Measurements from ENCODE around the gene YY1.
"Not testable (repeated sequence)": the region's sequence is repeated elsewhere in the genome, so short reads cannot be mapped to it uniquely, and the experiment has no call there.

Gene YY1

GRCh38 chr14:100285021-100285912, 46.3 kb downstream of the YY1 start:
- no peak for DNase-seq

GRCh38 chr14:100285913-100286400, 47.0 kb downstream of the YY1 start:
- no peak for DNase-seq

GRCh38 chr14:100286484-100287191, 47.7 kb downstream of the YY1 start:
- no peak for DNase-seq

DNA sequence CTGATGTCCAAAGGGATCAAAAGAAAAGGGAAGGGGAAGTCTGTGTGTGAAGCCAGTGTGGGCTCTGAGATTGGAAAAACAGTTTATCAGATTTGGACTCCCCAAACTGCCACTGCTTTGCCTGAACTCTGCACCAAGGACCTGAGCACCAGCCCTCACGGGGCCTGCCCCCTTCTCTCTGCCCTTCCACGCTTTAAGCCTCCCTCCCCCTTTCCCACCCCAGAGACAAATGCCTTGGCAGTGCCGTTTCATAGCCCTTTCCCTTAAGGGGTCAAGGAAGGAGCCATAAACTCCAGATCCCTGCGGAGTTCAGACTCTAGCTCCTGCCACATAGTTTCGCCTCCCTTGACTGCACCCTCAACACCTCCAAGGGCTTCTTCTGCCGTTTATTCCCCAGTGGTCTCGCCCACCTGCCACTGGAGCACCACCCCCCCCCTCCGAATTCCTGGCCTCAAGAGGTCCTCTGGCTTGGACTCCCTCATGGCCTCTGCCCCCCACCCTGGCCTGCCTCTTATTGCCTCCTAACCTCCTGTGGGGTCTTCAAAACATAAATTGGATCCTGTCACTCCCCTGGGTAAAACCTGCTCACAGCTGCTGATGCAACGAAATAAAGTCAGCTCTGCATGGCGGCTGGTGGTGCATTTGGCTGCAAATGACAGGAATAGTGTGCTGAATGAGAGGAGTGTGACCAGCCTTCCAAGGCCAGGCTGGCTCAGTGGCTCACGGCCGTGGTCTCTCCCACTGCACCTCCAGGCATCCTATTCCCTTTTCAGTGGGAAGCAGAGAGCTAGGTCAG, 48.5 kb downstream of the YY1 start:
- no peak for DNase-seq

GRCh38 chr14:100287998-100288295, 49.0 kb downstream of the YY1 start:
- DNase-seq, result not testable (repeated sequence)

DNA sequence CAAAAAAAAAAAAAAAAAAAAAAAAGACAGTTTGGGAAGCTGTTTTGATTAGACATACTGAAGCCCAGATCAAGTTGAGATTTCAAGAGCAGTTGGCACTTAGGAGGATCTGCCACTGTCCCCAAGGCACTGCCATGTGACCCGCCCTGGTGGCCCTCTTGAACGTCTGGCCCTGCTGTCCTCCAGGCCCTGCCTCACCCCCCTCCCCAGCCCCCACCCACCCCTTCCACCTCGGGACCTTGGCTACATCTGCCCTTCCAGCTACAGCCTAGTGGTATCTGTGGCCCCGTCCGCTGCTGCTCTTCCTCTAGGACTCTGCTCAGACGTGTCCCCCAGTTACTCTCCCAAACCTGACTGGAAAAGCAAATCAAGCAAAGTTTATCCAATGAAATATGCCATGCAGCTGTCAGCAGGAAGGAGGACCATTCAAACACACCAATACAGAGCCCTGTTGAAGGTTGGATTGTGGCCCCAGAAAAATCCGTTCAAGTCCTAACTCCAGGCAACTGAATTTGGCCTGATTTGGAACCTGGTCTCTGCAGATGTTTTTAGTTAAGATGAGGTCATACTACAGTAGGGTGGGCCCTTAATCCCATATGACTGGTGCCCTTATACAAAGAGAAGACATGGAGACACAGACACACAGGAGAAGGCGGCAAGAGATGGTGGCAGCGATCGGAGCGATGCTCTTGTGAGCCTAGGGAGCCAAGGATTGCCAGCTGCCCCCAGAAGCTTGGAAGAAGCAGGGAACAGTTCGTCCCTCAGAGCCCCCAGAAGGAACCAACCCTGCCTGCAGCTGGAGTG, 49.6 kb downstream of the YY1 start:
- DNase-seq, result no peak

- no peak for DNase-seq
Observed at GRCh38 chr14:100289916-100290606, 51.1 kb downstream of the YY1 start.

DNA sequence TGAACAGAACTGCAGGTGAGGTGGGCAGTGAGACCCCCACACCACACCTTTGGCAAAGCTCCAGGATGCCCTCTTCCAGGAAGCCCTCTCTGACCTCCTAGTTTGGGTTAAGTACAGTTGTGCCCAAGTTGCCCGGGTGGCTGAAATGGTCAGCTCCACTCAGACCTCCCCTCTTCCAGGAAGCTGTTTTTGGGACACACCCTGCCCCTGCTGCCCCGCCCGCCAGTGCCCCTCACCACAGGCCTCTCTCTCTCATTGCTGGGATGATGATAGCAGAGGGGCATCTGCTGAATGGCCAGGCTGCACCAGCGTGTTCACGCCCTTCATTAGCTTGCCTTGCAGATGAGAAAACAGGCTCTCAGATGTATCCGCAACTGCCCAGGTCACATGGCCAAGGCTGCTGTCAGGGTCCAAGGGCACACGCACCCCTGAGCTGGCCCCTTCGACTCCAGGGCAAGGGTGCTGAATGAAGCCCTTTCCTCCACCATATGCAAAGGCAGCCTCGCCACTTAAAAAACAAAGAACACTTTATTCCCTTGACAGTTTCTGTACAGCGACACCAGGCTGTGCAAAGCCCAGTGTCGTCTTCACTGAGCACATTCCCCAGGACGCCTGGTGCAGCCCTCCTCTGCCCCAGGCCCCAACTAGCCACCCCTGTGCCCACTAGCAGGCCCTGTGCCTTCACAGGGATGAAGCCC, 51.8 kb downstream of the YY1 start:
- DNase-seq, result no peak

DNA sequence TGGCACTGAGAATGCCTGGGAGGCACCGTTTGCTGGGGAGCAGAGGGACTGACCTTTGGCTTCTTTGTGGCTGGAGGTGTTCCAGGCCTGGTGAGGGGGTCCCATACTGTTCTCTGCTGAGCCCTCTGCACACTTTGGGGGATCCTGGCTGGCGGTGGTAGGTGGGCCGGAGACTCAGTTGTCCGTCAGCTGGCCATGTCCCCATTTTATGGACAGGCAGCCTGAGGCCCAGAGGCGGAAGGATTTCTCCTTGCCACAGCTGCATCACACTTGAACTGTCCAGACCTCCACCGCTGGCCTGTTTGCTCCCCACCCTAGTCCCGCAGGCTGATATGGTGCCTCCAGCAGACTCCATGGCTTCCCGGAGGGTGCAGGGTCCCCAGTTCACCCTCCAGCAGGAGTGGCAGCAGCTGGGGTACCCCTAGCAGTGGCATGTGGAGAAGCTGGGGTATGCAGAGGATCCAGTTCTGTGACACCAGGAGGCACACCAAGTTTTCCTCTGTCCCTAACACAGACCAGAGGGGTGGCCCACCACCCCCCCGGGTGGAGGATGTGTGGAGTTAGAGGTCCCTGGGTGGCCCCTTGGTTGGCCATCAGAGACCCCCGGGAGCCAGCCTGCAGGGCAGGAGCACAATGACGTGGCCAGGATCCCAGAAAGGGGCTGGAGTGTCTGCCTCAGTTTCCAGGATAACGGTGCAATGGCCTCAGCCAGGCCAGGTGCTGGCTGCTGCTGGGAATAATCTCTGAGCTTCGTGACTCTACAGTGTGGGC, 52.5 kb downstream of the YY1 start:
- DNase-seq, result no peak

DNA sequence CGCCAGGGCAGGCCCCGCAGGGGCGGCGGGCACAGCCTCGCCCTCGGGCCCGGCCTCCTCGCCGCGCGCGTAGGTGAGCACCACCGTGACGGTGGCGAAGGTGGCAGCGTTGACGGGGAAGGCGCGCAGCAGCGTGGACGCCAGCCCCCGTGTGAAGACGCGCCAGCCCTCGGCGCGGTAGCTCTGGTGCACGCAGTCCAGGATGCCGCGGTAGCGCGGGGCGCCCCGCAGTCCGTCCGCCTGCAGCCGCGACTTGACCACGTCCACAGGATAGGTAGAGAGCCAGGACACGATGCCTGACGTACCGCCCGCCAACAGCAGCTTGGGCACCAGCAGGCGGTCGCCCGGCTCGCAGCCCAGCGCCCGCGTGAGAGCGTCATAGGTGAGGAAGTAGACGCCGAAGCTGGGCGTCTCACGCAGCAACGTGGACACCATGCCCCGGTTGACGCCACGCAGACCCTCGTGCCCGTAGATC, 53.4 kb downstream of the YY1 start:
- DNase-seq, result no peak

GRCh38 chr14:100292776-100293461, 54.0 kb downstream of the YY1 start:
- no peak for DNase-seq

DNA sequence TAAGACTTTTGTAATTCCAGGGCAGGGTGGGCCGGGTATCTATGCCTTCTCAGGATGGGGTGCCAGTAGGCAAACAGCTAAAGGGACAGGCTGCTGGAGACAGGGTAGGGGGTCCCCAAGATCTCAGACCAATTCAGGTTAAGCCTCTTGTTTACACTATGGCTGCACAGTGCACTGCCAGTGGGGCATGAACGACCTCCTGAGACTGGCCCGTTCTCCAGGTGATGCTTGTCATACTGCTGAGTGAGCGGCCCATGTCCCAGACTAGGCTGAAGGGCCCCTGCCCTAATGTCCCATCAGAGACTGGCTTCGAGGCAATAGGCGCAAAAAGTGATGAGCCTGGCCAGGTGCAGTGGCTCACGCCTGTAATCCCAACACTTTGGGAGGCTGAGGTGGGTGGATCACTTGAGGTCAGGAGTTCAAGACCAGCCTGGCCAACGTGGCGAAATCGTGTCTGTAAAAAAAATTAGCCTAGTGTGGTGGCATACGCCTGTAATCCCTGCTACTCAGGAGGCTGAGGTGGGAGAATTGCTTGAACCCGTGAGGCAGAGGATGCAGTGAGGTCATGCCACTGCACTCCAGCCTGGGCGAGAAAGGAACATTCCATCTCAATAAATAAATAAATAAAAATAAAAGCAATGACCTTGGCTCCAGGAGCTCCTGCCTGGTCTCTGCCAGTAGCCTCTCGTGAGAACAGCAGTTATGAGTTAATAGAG, 54.7 kb downstream of the YY1 start:
- no peak for DNase-seq

DNA sequence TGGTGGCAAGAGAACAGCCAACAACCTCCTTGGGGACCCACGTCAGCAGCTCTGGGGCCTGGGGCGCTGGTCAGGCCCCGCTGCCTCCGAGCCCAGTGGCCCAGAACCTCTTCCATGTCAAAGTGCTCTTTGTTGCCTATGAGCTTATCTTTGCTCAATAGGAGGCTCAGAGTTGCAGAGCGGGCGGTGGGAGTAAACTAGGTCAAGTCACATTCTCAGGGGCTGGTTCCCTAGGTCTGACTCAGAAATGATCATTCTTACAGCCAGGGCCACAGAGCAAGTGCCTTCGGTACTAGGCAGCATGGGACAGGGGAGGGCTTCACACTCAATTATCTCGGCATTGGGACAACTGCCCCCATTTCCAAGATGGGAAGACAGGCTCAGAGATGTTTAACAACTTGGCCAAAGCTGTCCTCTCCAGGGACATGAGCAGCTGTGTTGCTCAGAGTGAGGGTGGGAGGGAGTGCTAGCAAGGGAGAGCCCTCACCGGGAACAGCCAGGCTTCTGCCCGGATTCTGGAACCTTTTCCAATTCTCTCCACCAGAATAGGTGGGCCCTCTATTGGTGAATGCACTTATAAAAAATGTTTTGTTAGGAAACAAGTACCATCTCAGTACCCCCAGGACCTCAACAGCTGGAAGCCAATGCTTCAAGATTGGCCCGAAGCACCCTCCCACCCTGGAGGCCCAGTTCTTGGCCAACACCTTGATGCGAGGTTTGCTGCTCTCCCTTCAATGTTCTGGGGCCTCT, 55.4 kb downstream of the YY1 start:
- no peak for DNase-seq

- DNase-seq, result no peak
Observed at GRCh38 chr14:100294963-100295330, 56.0 kb downstream of the YY1 start.

- no peak for DNase-seq
Observed at GRCh38 chr14:100295376-100296105, 56.6 kb downstream of the YY1 start.

DNA sequence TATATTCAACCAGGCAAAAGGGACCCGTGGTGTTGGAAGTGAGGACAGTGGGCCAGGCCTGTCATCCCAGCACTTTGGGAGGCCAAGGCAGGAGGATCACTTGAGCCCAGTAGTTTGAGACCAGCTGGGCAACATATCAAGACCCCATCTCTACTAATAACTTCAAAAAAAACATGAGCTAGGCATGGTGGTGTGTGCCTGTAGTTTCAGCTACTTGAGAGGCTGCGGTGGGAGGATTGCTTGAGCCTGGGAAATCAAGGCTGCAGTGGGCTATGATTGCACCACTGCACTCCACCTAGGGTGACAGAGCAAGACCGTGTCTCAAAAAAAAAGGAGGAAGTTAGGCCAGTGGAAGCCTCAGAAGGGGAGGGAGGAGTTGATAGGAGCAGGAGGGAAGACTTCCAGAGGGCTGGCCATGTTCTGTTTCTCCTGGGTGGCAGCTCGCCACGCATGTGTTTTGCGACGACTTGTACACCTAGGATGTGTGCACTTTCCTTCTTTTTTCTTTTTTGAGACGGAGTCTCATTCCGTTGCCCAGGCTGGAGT, 57.2 kb downstream of the YY1 start:
- no peak for DNase-seq

DNA sequence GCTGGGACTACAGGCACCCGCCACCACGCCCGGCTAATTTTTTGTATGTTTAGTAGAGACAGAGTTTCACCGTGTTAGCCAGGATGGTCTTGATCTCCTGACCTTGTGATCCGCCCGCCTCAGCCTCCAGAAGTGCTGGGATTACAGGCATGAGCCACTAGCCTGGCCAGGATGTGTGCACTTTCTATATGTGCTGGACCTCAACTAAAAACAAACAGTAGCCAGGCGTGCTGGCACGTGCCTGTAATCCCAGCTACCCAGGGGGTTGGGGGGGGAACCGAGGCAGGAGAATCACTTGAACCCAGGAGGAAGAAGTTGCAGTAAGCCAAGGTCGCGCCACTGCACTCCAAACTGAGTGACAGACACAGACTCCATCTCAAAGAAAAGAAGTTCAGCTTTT, 57.8 kb downstream of the YY1 start:
- not testable (repeated sequence) for DNase-seq
